NT2/D1 (cell line): ENCODE results near the gene S1PR2.

Experiments used
- YY1 ChIP-seq: IDR thresholded peaks from 2 replicates; pipeline ENCODE4 v1.6.1; 2011; ENCODE audit not compliant: insufficient read length, insufficient read depth
- ZNF274 ChIP-seq: IDR thresholded peaks from 2 replicates; pipeline ENCODE4 v1.6.1; 2011; ENCODE audit warnings: mild to moderate bottlenecking, low read depth, low read length

- TF ChIP-seq ZNF274 (no peak), YY1 (no peak)
These were observed 7.5 kb downstream of the S1PR2 start for GRCh38 chr19:10223488-10224213.
